ENCODE results near the gene ZNF350. TPM values are rescaled to one million over a fixed set of nuclear protein-coding genes. Genes with fewer than 3 reads are reported as not detected.
A peak's percentile ranks its signal among the peaks of the same experiment; 100 is the strongest.

The ZNF350 gene
- total and polyA plus RNA-seq, 2 of the 13 experiments (the other 11 are each of a cell fraction or from before 2014, with no cell fraction given), result 3.7 to 6.9 TPM

- peak; percentile 32; the same call in 1 of the 2 replicates for TF ChIP-seq THRA (CRISPR knock-in tag; IDR thresholded peaks at IDR 0.05; ENCODE audit: borderline replicate concordance)
- TF ChIP-seq HES4 (CRISPR knock-in tag; IDR thresholded peaks at IDR 0.05; ENCODE audit: borderline replicate concordance), result 0 out of 2 replicates have a peak, but pooled peaks have one; percentile 48
- TF ChIP-seq ZNF597 (CRISPR knock-in tag; IDR thresholded peaks at IDR 0.05), result no peak
- TF ChIP-seq ARID2 (CRISPR knock-in tag; IDR thresholded peaks at IDR 0.05; ENCODE audit: borderline replicate concordance), result peak; percentile 64; the same call in 1 of the 2 replicates
- no peak for TF ChIP-seq CEBPZ (IDR thresholded peaks at IDR 0.05; ENCODE audit: low read length)
- TF ChIP-seq ZNF678 (CRISPR knock-in tag; IDR thresholded peaks at IDR 0.05), result peak; percentile 80; the same call in 1 of the 2 replicates
- TF ChIP-seq HNF4G (IDR thresholded peaks at IDR 0.05; ENCODE audit: borderline replicate concordance, low read depth, low read length), result no peak
- no peak for TF ChIP-seq HNF4G (CRISPR knock-in tag; IDR thresholded peaks at IDR 0.05; ENCODE audit: borderline replicate concordance, low read depth)
- no peak for TF ChIP-seq RBM22 (optimal IDR thresholded peaks at IDR 0.05; ENCODE audit: low read length)
- no peak; the same call in 1 of the 2 replicates for TF ChIP-seq ZSCAN12 (CRISPR knock-in tag; IDR thresholded peaks at IDR 0.05)
- no peak for TF ChIP-seq TCF7 (IDR thresholded peaks at IDR 0.05; ENCODE audit: low read depth)
- peak; percentile 67; the same call in 1 of the 2 replicates for TF ChIP-seq ZBTB26 (CRISPR knock-in tag; IDR thresholded peaks at IDR 0.05; ENCODE audit: borderline replicate concordance)
- peak; percentile 71; the same call in 1 of the 2 replicates for TF ChIP-seq MTERF4 (CRISPR knock-in tag; IDR thresholded peaks at IDR 0.05)
- TF ChIP-seq ZNF232 (CRISPR knock-in tag; IDR thresholded peaks at IDR 0.05; ENCODE audit: borderline replicate concordance), result 0 out of 2 replicates have a peak, but pooled peaks have one; percentile 33
- TF ChIP-seq FOXK2 (IDR thresholded peaks at IDR 0.05), result no peak
- TF ChIP-seq ZBTB25 (CRISPR knock-in tag; IDR thresholded peaks at IDR 0.05), result peak; percentile 78
- 0 out of 2 replicates have a peak, but pooled peaks have one; percentile 24 for TF ChIP-seq ZNF564 (CRISPR knock-in tag; IDR thresholded peaks at IDR 0.05)
- TF ChIP-seq IRF2 (CRISPR knock-in tag; IDR thresholded peaks at IDR 0.05), result peak; percentile 68; the same call in 1 of the 2 replicates
- TF ChIP-seq EEA1 (CRISPR knock-in tag; IDR thresholded peaks at IDR 0.05; ENCODE audit: borderline replicate concordance), result no peak
Measured at GRCh38 chr19:52028027-52028779, 41.6 kb upstream of the ZNF350 start, which contains the start of gene ZNF614 (continued).

All from HepG2 (cell line).